Measurements from ENCODE around the gene ZDHHC5. TPM values are rescaled to one million over a fixed set of nuclear protein-coding genes. Genes with fewer than 3 reads are reported as not detected.

The ZDHHC5 gene
- total and polyA plus RNA-seq, 3 experiments from 2014 or later: 45.1 to 89.0 (median 83.9) TPM

GRCh38 chr11:57638811-57639320 is 29.0 kb upstream of the ZDHHC5 start:
- Mint-ChIP-seq H3K36me3 (peaks cover 0 to 3% (median 0%) of the 10 kb centered on the region in 3 donors), H3K27ac (peak overlapping the region in 6 of 8 donors; percentile 49 to 64 (median 56)), H3K4me3 (peak overlapping the region; percentile 82 to 93 (median 85)), H3K9me3 (no peaks in the 10 kb centered on the region), H3K4me1 (peaks cover 10 to 26% (median 12%) of the 10 kb centered on the region in 3 donors), H3K27me3 (peaks cover 30 to 46% of the 10 kb centered on the region in 2 donors)
- no peak overlapping the region for H3K27ac ChIP-seq (ENCODE audit: low read depth, low read length)
- ChIA-PET CTCF (interaction anchor here (0.9 to 7.6 kb wide), 7 partner anchors 69 to 929 kb away, joined by 3 to 144 read pairs (median 21); partner anchors contain the start of gene UBE2L6), POLR2A (interaction anchor here (0.5 to 0.6 kb wide), 2 partner anchors 55 to 103 kb away, joined by 3 to 7 read pairs; no protein-coding TSS in a partner anchor)
- H3K36me3 ChIP-seq (ENCODE audit: insufficient read depth, low read length): no peaks in the 10 kb centered on the region
- peak overlapping the region; percentile 67 for H3K4me3 ChIP-seq (ENCODE audit: low read length)
- no peak for DNase-seq
- peaks cover 6% of the 10 kb centered on the region for H3K4me1 ChIP-seq (ENCODE audit: insufficient read depth, low read length)
- H3K9me3 ChIP-seq (ENCODE audit: low read length): no peaks in the 10 kb centered on the region
- H3K27me3 ChIP-seq (ENCODE audit: insufficient read depth, low read length, poor library complexity, severe bottlenecking): peaks cover 11% of the 10 kb centered on the region

- Mint-ChIP-seq H3K4me1 (peaks cover 10 to 26% (median 12%) of the 10 kb centered on the region in 3 donors), H3K36me3 (peaks cover 0 to 4% (median 0%) of the 10 kb centered on the region in 3 donors), H3K9me3 (no peaks in the 10 kb centered on the region), H3K4me3 (peak overlapping the region; percentile 82 to 93 (median 85)), H3K27me3 (peaks cover 27 to 41% of the 10 kb centered on the region in 2 donors), H3K27ac (peak overlapping the region in 1 of 8 donors; percentile 56)
- ChIA-PET POLR2A (interaction anchor here (0.5 to 1.1 kb wide), 2 partner anchors 54 to 108 kb away, joined by 3 read pairs; no protein-coding TSS in a partner anchor), CTCF (interaction anchor here (0.9 to 7.6 kb wide), 11 partner anchors 8 to 928 kb away, joined by 3 to 144 read pairs (median 12); partner anchors contain the start of genes UBE2L6 and YPEL4)
- Histone ChIP-seq H3K36me3 (ENCODE audit: insufficient read depth, low read length) (no peaks in the 10 kb centered on the region), H3K4me3 (ENCODE audit: low read length) (peak overlapping the region; percentile 67), H3K27ac (ENCODE audit: low read depth, low read length) (no peak overlapping the region), H3K4me1 (ENCODE audit: insufficient read depth, low read length) (peaks cover 6% of the 10 kb centered on the region), H3K9me3 (ENCODE audit: low read length) (no peaks in the 10 kb centered on the region), H3K27me3 (ENCODE audit: insufficient read depth, low read length, poor library complexity, severe bottlenecking) (peaks cover 11% of the 10 kb centered on the region)
- DNase-seq: no peak
These were observed 28.4 kb upstream of the ZDHHC5 start for GRCh38 chr11:57639321-57640067.

GRCh38 chr11:57640068-57640800 is 27.7 kb upstream of the ZDHHC5 start:
- Histone ChIP-seq H3K27ac (ENCODE audit: low read depth, low read length) (no peak overlapping the region), H3K4me1 (ENCODE audit: insufficient read depth, low read length) (peaks cover 6% of the 10 kb centered on the region), H3K4me3 (ENCODE audit: low read length) (no peak overlapping the region), H3K9me3 (ENCODE audit: low read length) (no peaks in the 10 kb centered on the region), H3K27me3 (ENCODE audit: insufficient read depth, low read length, poor library complexity, severe bottlenecking) (peaks cover 7% of the 10 kb centered on the region), H3K36me3 (ENCODE audit: insufficient read depth, low read length) (no peaks in the 10 kb centered on the region)
- CTCF ChIA-PET: interaction anchor here (0.9 to 7.6 kb wide), 17 partner anchors 8 to 315 kb away, joined by 3 to 144 read pairs (median 4); partner anchors contain the start of genes TNKS1BP1, UBE2L6 and YPEL4
- POLR2A ChIA-PET: interaction anchor here (1.1 kb wide), 1 partner anchor 109 kb away, joined by 3 read pairs; no protein-coding TSS in a partner anchor
- H3K4me1 Mint-ChIP-seq: peaks cover 10 to 26% (median 12%) of the 10 kb centered on the region in 3 donors
- peak overlapping the region in 1 of 8 donors; percentile 60 for H3K27ac Mint-ChIP-seq
- H3K9me3 Mint-ChIP-seq: no peaks in the 10 kb centered on the region
- DNase-seq: no peak
- H3K4me3 Mint-ChIP-seq: peak overlapping the region in 5 of 7 donors; percentile 12 to 84 (median 69)
- H3K27me3 Mint-ChIP-seq: peaks cover 27 to 41% of the 10 kb centered on the region in 2 donors
- peaks cover 0 to 4% (median 0%) of the 10 kb centered on the region in 3 donors for H3K36me3 Mint-ChIP-seq

GRCh38 chr11:57641011-57641807 is 26.7 kb upstream of the ZDHHC5 start:
- Mint-ChIP-seq H3K4me1 (peaks cover 10 to 29% (median 12%) of the 10 kb centered on the region in 3 donors), H3K27me3 (peaks cover 25 to 49% of the 10 kb centered on the region in 2 donors), H3K4me3 (peak overlapping the region in 1 of 7 donors; percentile 62), H3K36me3 (peaks cover 0 to 4% (median 0%) of the 10 kb centered on the region in 3 donors), H3K9me3 (no peaks in the 10 kb centered on the region), H3K27ac (peak overlapping the region in 1 of 8 donors; percentile 22)
- Histone ChIP-seq H3K4me1 (ENCODE audit: insufficient read depth, low read length) (peaks cover 6% of the 10 kb centered on the region), H3K27me3 (ENCODE audit: insufficient read depth, low read length, poor library complexity, severe bottlenecking) (peaks cover 11% of the 10 kb centered on the region), H3K4me3 (ENCODE audit: low read length) (no peak overlapping the region), H3K36me3 (ENCODE audit: insufficient read depth, low read length) (no peaks in the 10 kb centered on the region), H3K27ac (ENCODE audit: low read depth, low read length) (no peak overlapping the region), H3K9me3 (ENCODE audit: low read length) (no peaks in the 10 kb centered on the region)
- POLR2A ChIA-PET: interaction anchor here (0.8 kb wide), 1 partner anchor 11 kb away, joined by 5 read pairs; no protein-coding TSS in a partner anchor
- CTCF ChIA-PET: interaction anchor here (0.9 to 7.6 kb wide), 19 partner anchors 8 to 316 kb away, joined by 3 to 144 read pairs (median 4); partner anchors contain the start of genes RTN4RL2, TNKS1BP1, UBE2L6 and YPEL4
- peak in 1 of 5 donors; percentile 39 for DNase-seq

- H3K9me3 Mint-ChIP-seq: no peaks in the 10 kb centered on the region
- peaks cover 31% of the 10 kb centered on the region for H3K27me3 ChIP-seq (ENCODE audit: insufficient read depth, low read length, poor library complexity, severe bottlenecking)
- POLR2A ChIA-PET: no interaction called here
- H3K27ac Mint-ChIP-seq: no peak overlapping the region
- peak overlapping the region in 1 of 7 donors; percentile 28 for H3K4me3 Mint-ChIP-seq
- no peaks in the 10 kb centered on the region for H3K9me3 ChIP-seq (ENCODE audit: low read length)
- DNase-seq: no peak
- peaks cover 36 to 52% of the 10 kb centered on the region in 2 donors for H3K27me3 Mint-ChIP-seq
- H3K36me3 ChIP-seq (ENCODE audit: insufficient read depth, low read length): no peaks in the 10 kb centered on the region
- peaks cover 13 to 39% (median 16%) of the 10 kb centered on the region in 3 donors for H3K4me1 Mint-ChIP-seq
- CTCF ChIA-PET: interaction anchor here (0.7 to 7.6 kb wide), 18 partner anchors 8 to 301 kb away, joined by 3 to 144 read pairs (median 4); partner anchors contain the start of genes CLP1 and UBE2L6
- peaks cover 9% of the 10 kb centered on the region for H3K4me1 ChIP-seq (ENCODE audit: insufficient read depth, low read length)
- H3K36me3 Mint-ChIP-seq: peaks cover 0 to 4% (median under 1%) of the 10 kb centered on the region in 3 donors
- no peak overlapping the region for H3K27ac ChIP-seq (ENCODE audit: low read depth, low read length)
- H3K4me3 ChIP-seq (ENCODE audit: low read length): no peak overlapping the region
These were observed 24.1 kb upstream of the ZDHHC5 start for GRCh38 chr11:57643802-57644201.

- peaks cover 0 to 4% (median 2%) of the 10 kb centered on the region in 3 donors for H3K36me3 Mint-ChIP-seq
- Histone ChIP-seq H3K27me3 (ENCODE audit: insufficient read depth, low read length, poor library complexity, severe bottlenecking) (peaks cover 34% of the 10 kb centered on the region), H3K4me1 (ENCODE audit: insufficient read depth, low read length) (peaks cover 12% of the 10 kb centered on the region), H3K9me3 (ENCODE audit: low read length) (no peaks in the 10 kb centered on the region), H3K36me3 (ENCODE audit: insufficient read depth, low read length) (no peaks in the 10 kb centered on the region), H3K27ac (ENCODE audit: low read depth, low read length) (no peak overlapping the region), H3K4me3 (ENCODE audit: low read length) (no peak overlapping the region)
- H3K27ac Mint-ChIP-seq: peak overlapping the region in 3 of 8 donors; percentile 31 to 61 (median 54)
- ChIA-PET CTCF (interaction anchor here (0.6 to 7.6 kb wide), 27 partner anchors 9 to 310 kb away, joined by 3 to 144 read pairs (median 4); partner anchors contain the start of genes CLP1, SSRP1 and UBE2L6), POLR2A (no interaction called here)
- peak; percentile 74 to 89 (median 78) for DNase-seq
- peaks cover 38 to 54% of the 10 kb centered on the region in 2 donors for H3K27me3 Mint-ChIP-seq
- peak overlapping the region in 1 of 7 donors; percentile 53 for H3K4me3 Mint-ChIP-seq
- peaks cover 20 to 42% (median 25%) of the 10 kb centered on the region in 3 donors for H3K4me1 Mint-ChIP-seq
- no peaks in the 10 kb centered on the region for H3K9me3 Mint-ChIP-seq
These were observed 22.9 kb upstream of the ZDHHC5 start for GRCh38 chr11:57644748-57645688.
